Tibial nerve (tissue), 4 donors: ENCODE results near the gene TMPRSS12. TPM values are rescaled to one million over a fixed set of nuclear protein-coding genes. Genes with fewer than 3 reads are reported as not detected.
"Not testable (repeated sequence)": the region's sequence is repeated elsewhere in the genome, so short reads cannot be mapped to it uniquely, and the experiment has no call there.

ENCODE experiments used
- DNase-seq, 2 donors: peaks; one replicate each; pipeline ENCODE4 v3.0.0-alpha.2; 2019; ENCODE audit warnings: low spot score in 2 of 2
- H3K27ac ChIP-seq, 4 donors: fragments of 200-600 bp; sonication (generic) in 3 of 4; one replicate each; pipeline ENCODE4 v1.5.1; 2017 to 2019; ENCODE audit warnings: mild to moderate bottlenecking in 1 of 4
- H3K27me3 ChIP-seq, 2 donors: fragments of 200-600 bp; sonication (generic) in 1 of 2; one replicate each; pipeline versions ENCODE4 v1.5.1 to v1.6.0; 2017 to 2019
- H3K36me3 ChIP-seq, 3 donors: fragments of 200-600 bp; sonication (generic); one replicate each; pipeline ENCODE4 v1.5.1; 2018 to 2019
- H3K4me1 ChIP-seq, 4 donors: fragments of 200-600 bp; sonication (generic) in 3 of 4; one replicate each; pipeline ENCODE4 v1.5.1; 2017 to 2019
- H3K4me3 ChIP-seq, 4 donors: fragments of 200-600 bp; sonication (generic) in 3 of 4; one replicate each; pipeline ENCODE4 v1.5.1; 2017 to 2019; ENCODE audit warnings: mild to moderate bottlenecking in 1 of 4, moderate library complexity in 1 of 4
- H3K9me3 ChIP-seq, 4 donors: fragments of 200-600 bp; sonication (generic) in 3 of 4; one replicate each; pipeline ENCODE4 v1.5.1; 2017 to 2019
- CTCF ChIP-seq, 5 experiments: fragments of 200-600 bp in 3 of 5; fragments of 450-650 bp in 2 of 5; sonication (generic) in 3 of 5; IDR thresholded peaks; one replicate each; pipeline ENCODE4 v1.5.1; 2016 to 2019; ENCODE audit warnings: antibody characterized with exemption in 5 of 5, mild to moderate bottlenecking in 3 of 5, moderate library complexity in 2 of 5
- EP300 ChIP-seq, 2 donors: sonication (generic); formaldehyde crosslinking; IDR thresholded peaks; one replicate each; pipeline ENCODE4 v1.6.1; 2017; ENCODE audit warnings: antibody characterized with exemption in 2 of 2, mild to moderate bottlenecking in 1 of 2
- POLR2A ChIP-seq, 2 donors: fragments of 450-650 bp; IDR thresholded peaks; one replicate each; pipeline ENCODE4 v1.6.1; 2017; ENCODE audit warnings: antibody characterized with exemption in 2 of 2, mild to moderate bottlenecking in 2 of 2, moderate library complexity in 2 of 2
- WGBS, 2 donors: methylation state at CpG; one replicate each; pipeline ENCODE4 v1.1.5; 2018; 5-methylcytosine and 5-hydroxymethylcytosine counted together
- total RNA-seq, 4 donors: library from RNA; depleted of rRNA; stranded (reverse); fragments of >200 nt; gene quantifications; one replicate each; pipeline ENCODE4 v1.1.0, GENCODE V29; 2016

The TMPRSS12 gene
- total RNA-seq, 4 donors from 2014 or later, result not detected

DNA sequence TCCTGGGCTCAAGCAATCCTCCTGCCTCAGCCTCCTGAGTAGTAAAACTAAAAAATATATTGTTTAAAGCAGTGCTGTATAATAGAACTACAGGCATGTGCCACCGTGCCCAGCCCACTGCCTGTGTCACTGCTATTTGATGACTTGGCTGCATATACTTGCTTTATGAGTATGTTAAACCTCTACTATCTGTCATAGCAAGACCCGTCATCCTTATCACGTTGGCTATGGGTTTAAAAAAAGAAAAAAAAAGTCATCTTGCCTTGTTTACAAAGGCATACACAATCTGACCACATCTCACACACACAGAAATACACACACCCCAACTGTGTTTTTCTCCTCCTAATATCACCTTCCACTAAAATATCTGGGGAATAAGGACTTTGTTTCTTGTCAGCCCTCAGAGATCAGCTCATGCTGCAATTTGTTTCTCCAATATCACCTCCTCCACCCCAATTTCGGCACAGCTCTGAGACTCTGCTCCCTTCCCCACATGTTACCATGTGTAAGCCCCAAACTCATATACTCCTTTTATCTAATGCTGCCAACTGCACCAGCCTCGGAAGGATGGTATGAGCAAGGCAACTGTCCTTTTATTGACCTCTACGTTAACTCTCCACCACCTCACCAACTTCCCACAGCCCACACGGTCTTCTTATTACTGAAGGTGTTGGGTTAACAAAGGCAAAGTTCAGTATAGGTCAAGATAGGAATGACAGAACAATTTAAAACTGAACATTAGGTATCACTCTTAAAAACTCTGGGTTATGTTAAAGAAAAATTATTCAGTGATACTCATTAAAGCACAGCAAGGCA, 802 bp upstream of the TMPRSS12 start:
- Histone ChIP-seq H3K4me3 (no peak overlapping the region), H3K27me3 (peaks cover 0 to 4% of the 10 kb centered on the region in 2 donors), H3K4me1 (peaks cover 0 to 7% (median 0%) of the 10 kb centered on the region in 4 donors), H3K27ac (no peak overlapping the region), H3K36me3 (no peaks in the 10 kb centered on the region), H3K9me3 (peaks cover 0 to 13% (median 0%) of the 10 kb centered on the region in 4 donors)
- no peak for TF ChIP-seq CTCF (IDR thresholded peaks at IDR 0.05)
- no peak for TF ChIP-seq POLR2A (IDR thresholded peaks at IDR 0.05)
- no peak for TF ChIP-seq EP300 (IDR thresholded peaks at IDR 0.05)
- no peak for DNase-seq
- 53 to 55% methylated on average over 7 of the region's 7 CpGs for WGBS, 2 donors

GRCh38 chr12:50845021-50845647, 2.4 kb downstream of the TMPRSS12 start:
- Histone ChIP-seq H3K27ac (no peak overlapping the region), H3K4me1 (peaks cover 0 to 7% (median 0%) of the 10 kb centered on the region in 4 donors), H3K9me3 (peaks cover 0 to 13% (median 0%) of the 10 kb centered on the region in 4 donors), H3K36me3 (no peaks in the 10 kb centered on the region), H3K27me3 (peaks cover 0 to 4% of the 10 kb centered on the region in 2 donors), H3K4me3 (no peak overlapping the region)
- no peak for DNase-seq
- TF ChIP-seq CTCF (IDR thresholded peaks at IDR 0.05) (no peak), POLR2A (IDR thresholded peaks at IDR 0.05) (no peak), EP300 (IDR thresholded peaks at IDR 0.05) (no peak)

GRCh38 chr12:50848963-50849362, 6.2 kb downstream of the TMPRSS12 start:
- Histone ChIP-seq H3K36me3 (no peaks in the 10 kb centered on the region), H3K27ac (no peak overlapping the region), H3K27me3 (no peaks in the 10 kb centered on the region), H3K9me3 (no peaks in the 10 kb centered on the region), H3K4me3 (no peak overlapping the region), H3K4me1 (no peaks in the 10 kb centered on the region)
- TF ChIP-seq POLR2A (IDR thresholded peaks at IDR 0.05), result no peak
- DNase-seq, result no peak
- WGBS, 2 donors, result 83 to 89% methylated on average over 2 of the region's 2 CpGs

GRCh38 chr12:50855218-50855617, 12.5 kb downstream of the TMPRSS12 start:
- not testable (repeated sequence) for H3K4me1 ChIP-seq, H3K4me3 ChIP-seq, DNase-seq, H3K27ac ChIP-seq, H3K9me3 ChIP-seq, H3K27me3 ChIP-seq, H3K36me3 ChIP-seq
- WGBS, 2 donors, result 91 to 96% methylated on average over 1 of the region's 1 CpG

- not testable (repeated sequence) for H3K4me3 ChIP-seq, H3K27ac ChIP-seq, DNase-seq, H3K4me1 ChIP-seq, H3K27me3 ChIP-seq, H3K9me3 ChIP-seq, H3K36me3 ChIP-seq
- 93 to 97% methylated on average over 2 of the region's 2 CpGs for WGBS, 2 donors
These were observed 13.0 kb downstream of the TMPRSS12 start for GRCh38 chr12:50855679-50856078.

GRCh38 chr12:50859621-50860310, 17.0 kb downstream of the TMPRSS12 start:
- TF ChIP-seq CTCF (IDR thresholded peaks at IDR 0.05) (no peak), EP300 (IDR thresholded peaks at IDR 0.05) (no peak), POLR2A (IDR thresholded peaks at IDR 0.05) (no peak)
- Histone ChIP-seq H3K27ac (no peak overlapping the region), H3K4me1 (no peaks in the 10 kb centered on the region), H3K27me3 (no peaks in the 10 kb centered on the region), H3K9me3 (peaks cover 0 to 9% (median 0%) of the 10 kb centered on the region in 4 donors), H3K4me3 (no peak overlapping the region), H3K36me3 (no peaks in the 10 kb centered on the region)
- WGBS, 2 donors, result 74 to 75% methylated on average over 4 of the region's 4 CpGs
- no peak for DNase-seq
